HG03571 (cell line): ENCODE measurements around the gene KCNE1.
"Not testable (repeated sequence)": the region's sequence is repeated elsewhere in the genome, so short reads cannot be mapped to it uniquely, and the experiment has no call there.

Experiments used
- ATAC-seq: cut with Tn5 transposase; IDR thresholded peaks from one replicate; pipeline ENCODE4 v1.9.1; 2021; ENCODE audit not compliant: unreplicated experiment

The KCNE1 gene

DNA sequence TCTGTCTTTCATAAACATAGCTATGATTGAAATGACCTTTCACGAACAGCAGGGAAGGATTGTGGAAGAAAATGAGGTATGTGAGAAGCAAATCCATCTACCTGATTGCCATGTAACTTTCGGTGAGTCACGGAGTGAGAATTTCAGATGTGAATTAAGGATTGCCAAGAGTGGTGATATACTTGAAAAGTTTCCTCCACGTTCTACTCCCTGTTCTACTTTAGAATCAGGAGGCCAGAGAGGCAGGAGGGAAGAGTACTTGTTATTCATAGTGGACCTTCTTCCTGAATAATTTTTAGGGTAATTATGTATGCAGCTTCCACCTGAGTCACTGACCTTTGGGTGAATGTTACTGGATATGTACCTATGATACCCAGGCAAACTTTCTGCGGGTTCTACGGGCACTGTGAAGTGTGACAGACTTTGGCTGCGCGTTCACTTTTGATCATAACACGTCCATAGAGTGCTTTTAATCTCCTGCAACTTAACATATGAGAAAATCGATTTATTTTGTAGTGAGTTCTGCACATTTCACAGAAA is 2.6 kb upstream of the KCNE1 start:
- ATAC-seq = no peak

DNA sequence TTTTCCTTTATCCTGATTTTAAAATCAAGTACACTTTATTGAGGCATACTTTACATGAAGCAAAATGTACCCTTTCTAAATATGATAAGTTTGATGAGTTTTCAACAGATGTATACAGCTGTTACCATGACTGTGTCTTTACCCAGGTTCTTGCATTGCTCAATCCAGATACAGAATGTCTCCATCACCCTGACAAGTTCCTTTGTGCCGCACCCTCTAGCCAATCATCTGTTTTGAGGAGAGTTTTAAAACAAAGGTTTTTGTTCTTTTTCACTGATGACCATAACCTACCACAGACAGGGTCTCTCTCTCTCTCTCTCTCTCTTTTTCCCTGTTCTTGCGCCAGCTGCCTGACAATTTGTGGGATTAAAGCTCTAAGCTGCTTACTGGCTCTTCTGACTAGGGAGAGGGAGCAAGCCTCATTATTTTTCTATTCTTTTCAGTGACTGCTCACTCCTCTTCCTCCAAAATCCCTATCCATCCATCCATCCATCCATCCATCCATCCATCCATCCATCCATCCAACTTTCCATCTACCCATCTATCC is 1.2 kb upstream of the KCNE1 start:
- no peak for ATAC-seq

DNA sequence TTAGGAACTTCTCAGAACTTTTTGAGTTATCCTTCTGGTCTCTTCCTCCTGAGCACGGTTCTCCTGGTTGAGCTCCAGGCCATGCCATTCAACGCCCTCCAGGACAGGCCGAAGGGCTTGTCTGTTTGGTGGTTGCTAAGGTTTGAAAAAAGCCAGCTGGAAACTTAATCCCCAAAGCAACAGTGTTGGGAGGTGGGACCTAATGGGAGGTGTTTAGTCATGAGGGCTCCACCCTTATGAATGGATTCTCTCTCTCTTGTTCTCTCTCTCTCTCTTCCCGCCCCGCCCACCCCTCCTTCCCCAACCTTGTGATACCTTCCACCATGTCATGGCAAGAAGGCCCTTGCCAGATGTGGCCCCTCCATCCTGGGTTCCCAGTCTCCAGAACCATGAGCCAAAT is 829 bp downstream of the KCNE1 start:
- no peak for ATAC-seq

DNA sequence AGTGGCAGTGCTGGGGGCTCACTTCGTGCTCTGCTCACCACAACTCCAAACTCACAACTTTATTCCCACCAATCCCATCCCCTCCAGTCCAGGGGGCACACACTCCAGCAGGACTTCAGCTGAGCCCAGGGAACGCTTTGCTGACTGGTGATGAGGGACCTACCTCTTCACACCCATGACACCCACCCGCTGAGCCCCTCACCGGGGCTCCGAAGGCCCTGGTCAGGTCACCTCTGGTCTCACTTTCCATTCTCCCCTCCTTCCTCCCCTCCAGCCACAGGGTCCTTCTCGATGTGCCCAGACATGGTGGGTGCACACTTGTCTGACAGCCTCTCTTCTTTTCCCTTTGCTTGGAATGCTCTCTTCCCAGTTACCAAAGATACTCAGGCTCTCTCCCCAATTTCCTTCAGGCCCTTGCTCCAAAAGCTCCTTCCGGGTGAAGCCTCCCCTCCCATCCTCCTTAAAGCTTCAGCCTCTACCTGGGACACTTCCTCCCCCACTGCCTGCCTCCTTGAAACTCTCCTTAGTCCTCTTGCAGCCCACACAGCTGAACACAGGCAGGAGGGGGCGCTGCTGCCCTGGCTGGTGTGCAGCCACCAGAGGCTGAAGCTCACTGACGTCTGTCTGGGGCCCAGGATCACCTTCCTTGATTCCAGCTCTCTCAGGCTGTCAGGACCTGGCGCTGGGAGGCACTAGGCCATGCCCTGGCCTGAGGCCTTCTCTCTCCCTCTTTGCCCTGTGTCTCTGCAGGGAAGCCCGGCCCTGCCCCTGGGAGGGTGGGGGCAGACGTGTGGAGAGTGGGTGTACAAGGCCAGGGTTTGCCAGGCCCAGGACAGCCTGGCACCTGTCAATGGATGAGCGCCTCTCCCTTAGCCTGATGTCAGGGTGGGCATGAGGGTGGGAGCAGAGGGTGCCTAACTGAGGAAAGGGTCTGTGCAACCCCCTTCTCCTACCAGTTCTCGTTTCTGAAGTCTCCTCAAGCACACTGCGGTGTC is 1.6 kb downstream of the KCNE1 start:
- no peak for ATAC-seq

DNA sequence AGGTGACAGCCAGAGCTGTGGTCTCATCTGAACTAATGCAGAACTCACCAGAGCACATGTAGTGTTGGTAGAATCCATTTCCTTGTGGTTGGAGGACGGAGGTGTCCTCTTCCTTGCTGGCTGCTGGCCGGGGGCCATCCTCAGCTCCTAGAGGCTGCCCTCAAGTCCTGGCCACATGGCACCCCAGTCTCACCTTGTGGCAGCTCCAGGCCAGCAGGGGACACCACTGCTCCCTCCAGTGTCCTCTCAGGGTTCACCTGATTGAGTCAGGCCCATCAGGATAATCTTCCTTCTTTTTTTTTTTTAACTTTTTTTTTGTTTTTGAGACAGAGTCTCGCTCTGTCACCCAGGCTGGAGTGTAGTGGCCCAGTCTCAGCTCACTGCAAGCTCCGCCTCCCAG is 2.9 kb downstream of the KCNE1 start:
- no peak for ATAC-seq

DNA sequence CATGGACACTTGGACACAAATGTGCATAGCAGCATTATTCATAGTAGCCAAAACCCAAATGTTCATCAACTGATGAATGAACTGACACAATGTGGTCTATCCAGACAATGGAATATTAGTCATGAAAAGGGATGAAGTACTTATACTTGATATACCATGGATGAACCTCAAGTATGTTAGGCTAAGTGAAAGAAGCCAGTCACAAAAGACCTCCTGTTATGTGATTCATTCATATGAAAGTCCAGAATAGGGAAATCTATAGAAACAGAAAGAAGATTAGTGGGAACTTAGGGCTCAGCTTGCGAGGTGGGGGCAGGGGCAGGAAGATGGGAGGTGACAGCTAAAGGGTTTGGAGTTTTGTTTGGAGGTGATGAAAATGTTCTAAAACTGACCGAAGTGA is 7.4 kb downstream of the KCNE1 start:
- ATAC-seq = no peak

DNA sequence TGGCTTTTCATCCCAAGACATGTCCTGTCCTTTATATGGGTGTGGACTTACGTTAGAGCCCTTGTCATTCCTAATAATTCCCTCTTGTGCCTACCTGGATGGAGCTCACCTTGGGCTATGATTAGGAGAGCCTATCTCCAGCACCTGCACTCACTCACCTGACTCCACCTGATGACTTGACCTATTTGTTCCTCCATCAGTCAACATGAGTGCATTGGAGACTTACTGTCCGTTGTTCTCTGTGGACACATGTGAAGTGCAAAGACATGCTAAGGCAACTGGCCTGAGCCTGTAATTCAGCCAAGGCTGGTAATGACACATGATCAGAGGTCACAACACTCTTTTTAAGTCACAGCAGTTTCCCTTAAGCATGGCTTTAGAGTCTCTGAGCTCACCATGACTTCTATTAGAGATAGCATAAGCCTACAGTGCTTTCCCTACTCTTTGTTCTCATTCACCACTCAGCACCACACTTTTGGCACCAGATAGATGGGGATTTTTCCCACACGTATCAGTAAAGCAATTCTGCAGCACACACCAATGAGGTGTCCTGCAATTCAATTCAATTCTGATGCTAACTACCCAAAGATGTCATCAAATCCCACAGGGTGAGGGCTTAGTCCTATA is 9.4 kb downstream of the KCNE1 start:
- ATAC-seq = no peak

DNA sequence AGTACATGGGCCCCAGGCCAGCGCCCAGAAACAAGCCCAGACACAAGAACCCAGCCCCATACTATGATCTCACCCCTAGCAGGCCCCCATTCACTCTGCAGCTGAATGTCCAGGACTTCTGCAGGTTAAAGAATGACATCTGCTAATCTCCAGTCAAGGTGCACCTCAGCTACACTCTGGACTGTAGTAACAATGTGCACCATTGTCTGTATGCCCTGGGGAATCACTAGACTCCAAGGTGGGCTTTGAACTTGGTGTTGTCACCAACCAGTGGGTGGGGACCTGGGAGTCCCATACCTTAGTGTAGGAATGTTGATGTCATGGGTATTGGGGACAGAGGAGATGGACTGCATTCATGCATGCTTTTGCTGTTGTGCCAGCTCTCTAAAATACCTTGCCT is 10.3 kb downstream of the KCNE1 start:
- ATAC-seq = no peak

DNA sequence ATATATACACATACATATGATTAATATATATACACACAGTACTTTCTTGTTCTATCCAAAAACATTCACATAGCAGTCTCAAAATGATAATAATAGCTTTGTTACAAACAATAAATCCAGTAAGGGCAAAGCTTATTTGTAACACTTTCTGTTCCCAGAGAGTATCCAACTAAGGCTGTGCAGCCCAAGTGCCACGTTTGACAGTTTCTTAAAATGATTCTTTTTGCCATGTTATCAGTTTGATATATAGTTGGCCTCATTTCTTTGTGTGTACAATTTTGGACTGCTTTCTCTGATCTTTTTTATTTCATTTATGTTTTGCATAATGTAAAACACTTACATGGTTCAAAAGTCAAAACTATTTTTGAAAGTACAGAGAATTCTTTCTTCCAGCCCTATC is 11.8 kb downstream of the KCNE1 start:
- no peak for ATAC-seq

DNA sequence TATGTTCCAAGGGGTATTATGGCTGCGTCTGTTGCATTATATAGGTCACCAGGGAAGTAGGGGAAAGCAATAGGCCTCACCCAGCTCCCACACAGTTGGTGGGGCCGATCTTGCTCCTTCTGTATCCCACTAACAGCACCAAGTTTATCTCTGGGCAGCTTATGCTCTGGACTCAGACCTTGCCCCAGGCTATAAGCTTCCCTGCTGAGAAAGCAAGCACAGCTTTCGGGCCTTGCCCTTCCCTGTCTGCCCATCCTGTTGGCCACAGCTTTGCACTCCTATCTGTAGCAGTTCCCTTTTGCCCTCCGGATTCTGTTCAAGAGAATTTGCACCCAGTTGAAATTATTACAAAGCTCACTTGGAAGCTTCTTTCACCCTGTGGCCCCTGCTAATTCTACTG is 12.9 kb downstream of the KCNE1 start:
- ATAC-seq = no peak

DNA sequence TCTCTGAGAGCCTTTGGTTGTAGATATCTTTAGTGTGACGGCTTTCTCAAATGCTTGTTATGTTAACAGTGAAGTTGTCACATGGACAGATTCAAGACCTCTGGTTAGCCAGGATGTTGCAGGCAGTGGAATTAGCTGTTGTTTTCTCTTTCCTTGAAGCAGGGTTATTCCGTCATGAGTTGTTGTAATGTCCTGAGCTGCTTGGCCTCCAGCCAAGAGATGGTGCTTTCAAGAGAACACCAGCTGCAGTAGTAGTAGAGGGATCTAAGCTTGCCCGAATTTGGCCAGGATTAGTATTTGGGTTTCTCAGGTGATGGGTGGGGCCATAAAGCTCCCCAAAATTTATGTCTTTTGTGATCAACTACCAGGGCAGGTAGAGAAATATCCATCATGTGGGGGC is 13.4 kb downstream of the KCNE1 start:
- no peak for ATAC-seq

DNA sequence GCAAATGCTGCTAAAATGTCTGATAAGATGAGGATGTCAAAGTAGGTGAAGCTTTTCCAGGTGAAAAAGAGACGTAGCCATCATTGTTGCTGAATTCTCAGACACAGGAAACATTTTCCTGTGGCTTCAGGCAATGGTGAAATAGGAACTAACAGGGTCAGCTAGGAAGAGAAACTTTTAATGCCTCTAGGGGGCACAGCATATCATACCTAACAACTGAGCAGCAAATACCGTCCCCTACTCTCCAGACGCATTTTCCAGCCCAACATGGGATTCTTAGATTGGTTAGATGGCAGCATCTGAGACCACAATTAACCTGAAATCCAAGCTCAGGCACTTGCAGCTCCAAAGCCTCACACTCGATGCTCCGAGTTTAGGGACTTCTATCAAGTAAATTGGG is 28.2 kb downstream of the KCNE1 start:
- ATAC-seq = not testable (repeated sequence)

DNA sequence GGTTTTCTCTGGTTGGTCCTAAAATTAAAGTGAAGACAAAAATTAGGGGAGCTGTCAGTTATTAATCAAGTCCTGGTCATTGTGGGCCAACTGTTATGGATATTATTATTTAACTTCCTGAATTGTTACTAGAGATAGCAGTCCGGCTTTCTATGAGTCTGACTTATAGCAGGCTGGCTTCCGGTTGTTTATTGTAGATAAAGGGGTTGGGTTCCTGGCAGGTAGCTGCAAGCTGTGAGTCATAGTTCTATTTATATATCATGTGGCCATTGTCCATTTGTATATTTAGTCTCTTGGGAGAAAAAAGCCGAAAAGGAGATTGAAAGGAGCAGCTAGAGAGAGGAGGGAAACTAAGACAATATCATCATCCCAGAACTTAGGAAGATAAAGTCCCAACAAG is 28.6 kb downstream of the KCNE1 start:
- not testable (repeated sequence) for ATAC-seq

DNA sequence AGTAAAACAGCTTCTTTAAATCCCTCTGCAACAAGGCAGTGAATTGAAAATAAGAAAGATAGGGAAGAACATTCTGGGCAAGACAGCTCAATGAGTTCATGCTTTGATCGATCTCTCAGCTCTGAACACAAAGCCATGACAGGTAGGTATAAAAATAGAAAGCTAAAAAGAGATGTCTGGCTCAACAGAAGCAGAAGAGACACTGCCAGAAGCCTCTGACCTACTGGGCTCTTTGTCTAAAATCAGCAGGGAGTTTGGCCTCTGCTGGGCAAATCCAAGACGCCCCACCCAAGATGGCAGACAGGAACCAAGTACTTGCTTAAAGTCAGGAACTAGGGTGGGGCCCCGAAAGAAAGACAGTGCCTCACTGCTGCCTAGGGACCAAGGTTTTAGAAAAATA is 44.7 kb downstream of the KCNE1 start:
- ATAC-seq = not testable (repeated sequence)

DNA sequence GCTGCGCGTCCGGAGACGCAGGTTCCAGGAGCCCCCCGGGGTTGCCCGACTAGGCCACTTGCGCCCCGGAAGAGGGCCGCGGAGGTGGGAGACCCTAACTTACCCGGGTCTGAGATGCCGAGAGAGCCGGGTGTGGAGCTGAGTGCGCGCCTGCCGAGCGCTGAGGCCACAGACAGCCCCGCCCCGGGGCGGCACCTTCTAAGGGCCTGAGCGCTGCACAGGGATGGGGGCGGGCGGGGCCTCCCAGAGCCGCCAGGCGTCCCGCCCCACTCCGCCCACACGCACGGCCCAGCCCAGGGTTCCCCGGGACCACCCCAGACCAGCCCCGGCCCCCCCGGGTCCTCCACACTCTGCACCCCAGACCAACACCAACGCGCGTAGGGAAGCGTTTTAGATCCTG is 52.6 kb downstream of the KCNE1 start:
- not testable (repeated sequence) for ATAC-seq

DNA sequence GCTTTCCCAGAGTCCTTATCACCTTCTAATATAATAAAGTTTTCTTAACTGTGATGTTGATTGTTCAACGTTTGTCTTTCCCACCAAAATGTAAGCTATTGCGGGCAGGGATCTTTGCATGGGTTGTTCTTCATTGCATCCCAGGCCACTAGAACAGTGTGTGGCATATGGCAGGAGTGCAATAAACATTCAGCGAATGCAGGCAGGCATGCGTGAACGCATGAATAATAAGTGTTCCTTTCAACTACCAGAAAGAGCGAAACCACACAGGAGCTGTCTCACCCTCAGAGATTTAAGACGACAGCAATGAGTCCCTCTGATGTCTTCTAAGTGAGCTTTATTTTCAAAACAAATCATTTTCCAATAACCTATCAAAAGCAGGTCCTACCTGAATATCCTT is 53.7 kb downstream of the KCNE1 start:
- not testable (repeated sequence) for ATAC-seq

DNA sequence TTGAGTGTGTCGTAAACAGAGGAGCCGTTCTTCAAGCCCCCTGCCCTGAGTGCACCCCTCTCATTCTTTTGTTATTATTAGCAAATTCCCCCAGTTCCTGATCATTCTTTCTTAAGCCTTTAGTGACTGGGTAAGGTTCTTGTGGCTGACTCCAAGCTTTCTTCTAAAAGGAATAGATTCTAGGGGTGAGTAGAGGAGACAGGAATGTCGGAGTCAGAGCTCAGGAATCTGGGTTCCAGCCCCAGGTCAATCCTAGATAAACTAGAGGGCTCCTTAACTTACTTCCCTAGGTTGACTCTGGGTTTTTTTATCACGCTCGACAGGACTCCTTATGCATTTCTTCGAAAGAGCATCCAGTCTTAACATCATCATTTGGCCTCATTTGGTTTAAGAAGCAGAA is 55.8 kb downstream of the KCNE1 start:
- not testable (repeated sequence) for ATAC-seq

DNA sequence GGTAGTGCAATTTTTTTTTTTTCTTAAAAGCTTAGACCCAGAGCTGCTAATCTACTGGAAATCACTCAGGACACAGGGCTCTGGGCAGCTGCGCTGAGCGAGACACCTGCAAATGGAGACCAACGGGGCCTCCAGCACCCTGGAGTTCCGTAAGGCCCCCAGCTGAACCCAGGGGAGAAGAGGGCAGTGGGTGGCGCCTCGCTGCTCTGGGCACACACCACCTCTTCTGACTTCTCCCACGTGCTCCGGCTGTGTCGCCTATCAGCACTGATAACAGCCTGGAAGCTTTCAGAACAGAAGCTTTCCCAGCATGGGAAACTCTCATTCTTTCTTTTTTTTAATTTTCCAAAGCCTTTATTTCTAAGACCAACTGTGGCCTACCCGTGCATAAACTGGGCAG is 56.4 kb downstream of the KCNE1 start:
- ATAC-seq = not testable (repeated sequence)

DNA sequence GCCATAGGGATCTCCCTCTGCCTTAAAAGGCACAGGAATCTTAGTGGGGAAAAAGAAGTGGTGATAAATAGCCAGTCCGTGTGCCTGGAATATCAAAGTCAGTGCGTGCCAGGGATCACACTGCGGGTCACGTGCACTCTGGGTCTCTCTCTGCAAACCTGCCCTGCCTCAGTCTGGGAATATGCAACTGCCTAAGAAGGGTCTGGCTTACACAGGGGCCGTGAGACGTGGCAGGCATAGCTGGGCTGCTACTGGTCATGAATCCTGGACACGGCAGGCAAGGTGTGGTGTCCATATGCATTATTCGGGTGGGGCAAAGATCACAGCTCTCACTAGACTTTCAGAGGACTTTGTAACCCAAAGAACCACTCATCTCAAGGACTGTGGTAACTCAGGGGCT is 65.0 kb downstream of the KCNE1 start:
- ATAC-seq = not testable (repeated sequence)

DNA sequence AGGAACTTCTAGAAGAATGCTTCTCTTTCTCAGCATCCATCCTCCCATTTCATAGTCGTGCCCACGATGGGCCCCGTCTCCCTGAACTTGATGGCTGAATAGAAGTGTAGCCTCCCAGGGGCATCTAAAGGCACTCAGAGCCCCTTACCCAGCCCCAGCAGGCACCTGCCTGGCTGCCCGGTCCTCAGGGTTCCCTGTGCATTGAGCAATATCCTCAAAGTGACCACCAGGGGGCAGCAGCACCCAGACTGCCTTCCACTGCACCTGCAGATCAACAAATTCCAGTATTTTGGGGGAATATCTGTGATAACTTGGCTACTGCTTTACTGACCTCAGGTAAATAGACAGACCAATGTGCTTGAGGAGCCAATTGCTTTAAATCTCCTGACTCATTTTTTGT is 68.5 kb downstream of the KCNE1 start:
- not testable (repeated sequence) for ATAC-seq

DNA sequence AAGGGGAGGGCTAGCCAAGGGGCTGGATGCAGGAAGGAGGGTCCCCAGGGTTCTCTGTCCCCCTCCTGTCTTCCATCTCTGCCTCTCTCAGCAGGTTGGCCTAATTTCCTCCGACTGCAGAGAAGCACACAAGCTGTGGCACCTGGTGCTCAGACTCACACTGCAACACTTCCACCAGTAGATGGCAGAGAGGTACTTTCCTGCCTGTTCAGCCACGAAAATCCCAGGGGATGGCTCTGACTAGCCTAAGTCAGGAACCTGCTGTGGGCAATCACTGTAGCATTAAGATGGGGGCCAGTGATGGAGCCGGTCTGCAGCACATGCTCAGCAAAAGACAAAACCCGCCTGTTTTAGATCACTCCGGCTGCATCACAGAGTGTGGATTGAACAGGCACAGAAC is 82.3 kb downstream of the KCNE1 start:
- ATAC-seq = not testable (repeated sequence)

DNA sequence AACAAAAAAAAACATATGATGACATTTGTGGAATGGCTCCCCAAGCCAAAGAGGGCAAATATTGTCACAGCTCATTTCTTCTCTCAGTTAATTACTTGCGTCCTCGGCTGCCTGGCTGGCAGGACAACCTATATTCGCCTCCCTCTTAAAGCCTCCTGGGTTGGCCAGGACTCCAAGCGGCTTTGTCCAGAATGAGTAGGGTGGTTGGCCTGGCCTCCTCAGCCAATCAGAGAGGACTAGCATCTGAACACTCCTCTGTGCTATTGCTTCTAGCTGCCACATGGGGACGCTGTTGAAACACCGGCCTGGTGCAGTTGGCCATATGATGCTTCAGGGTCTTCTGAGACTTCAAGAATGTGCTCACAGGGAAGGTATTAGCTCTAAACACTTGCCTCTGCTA is 83.6 kb downstream of the KCNE1 start:
- ATAC-seq = not testable (repeated sequence)
